Type B pancreatic cell (in vitro differentiated cells): Measurements from ENCODE around the gene TMCC1. TPM values are rescaled to one million over a fixed set of nuclear protein-coding genes. Genes with fewer than 3 reads are reported as not detected.

Source experiments
- DNase-seq: peaks from one replicate; pipeline ENCODE4 v3.0.0; 2021; ENCODE audit warnings: mixed read lengths; ENCODE audit not compliant: unreplicated experiment; ENCODE audit errors: extremely low spot score
- H3K27ac Mint-ChIP-seq: 2 replicates; pipeline ENCODE4 v1.8.0; 2021; ENCODE audit warnings: mild to moderate bottlenecking, mixed read lengths
- H3K27me3 Mint-ChIP-seq: 2 replicates; pipeline ENCODE4 v1.8.0; 2021; ENCODE audit warnings: mixed read lengths
- H3K36me3 Mint-ChIP-seq: 2 replicates; pipeline ENCODE4 v1.8.0; 2021; ENCODE audit warnings: mixed read lengths
- H3K4me1 Mint-ChIP-seq: one replicate; pipeline ENCODE4 v1.8.0; 2021; ENCODE audit warnings: mixed read lengths; ENCODE audit not compliant: unreplicated experiment
- H3K4me3 Mint-ChIP-seq: 2 replicates; pipeline ENCODE4 v1.8.0; 2021; ENCODE audit warnings: mild to moderate bottlenecking, mixed read lengths
- H3K9me3 Mint-ChIP-seq: 2 replicates; pipeline ENCODE4 v1.8.0; 2021; ENCODE audit warnings: mixed read lengths
- total RNA-seq: library from RNA; stranded (reverse); gene quantifications from 2 replicates; pipeline ENCODE4 v1.2.1, GENCODE V29; 2021; ENCODE audit warnings: low replicate concordance
- TF ChIP-seq, protein P1 (sequence below): fragments of 200-600 bp; sonication (generic); conservative IDR thresholded peaks from 2 replicates; pipeline ENCODE4 v1.5.0; 2021; ENCODE audit warnings: antibody characterized with exemption, mild to moderate bottlenecking

The TMCC1 gene
- total RNA-seq, 1 donor from 2014 or later, result 46.9 TPM

DNA sequence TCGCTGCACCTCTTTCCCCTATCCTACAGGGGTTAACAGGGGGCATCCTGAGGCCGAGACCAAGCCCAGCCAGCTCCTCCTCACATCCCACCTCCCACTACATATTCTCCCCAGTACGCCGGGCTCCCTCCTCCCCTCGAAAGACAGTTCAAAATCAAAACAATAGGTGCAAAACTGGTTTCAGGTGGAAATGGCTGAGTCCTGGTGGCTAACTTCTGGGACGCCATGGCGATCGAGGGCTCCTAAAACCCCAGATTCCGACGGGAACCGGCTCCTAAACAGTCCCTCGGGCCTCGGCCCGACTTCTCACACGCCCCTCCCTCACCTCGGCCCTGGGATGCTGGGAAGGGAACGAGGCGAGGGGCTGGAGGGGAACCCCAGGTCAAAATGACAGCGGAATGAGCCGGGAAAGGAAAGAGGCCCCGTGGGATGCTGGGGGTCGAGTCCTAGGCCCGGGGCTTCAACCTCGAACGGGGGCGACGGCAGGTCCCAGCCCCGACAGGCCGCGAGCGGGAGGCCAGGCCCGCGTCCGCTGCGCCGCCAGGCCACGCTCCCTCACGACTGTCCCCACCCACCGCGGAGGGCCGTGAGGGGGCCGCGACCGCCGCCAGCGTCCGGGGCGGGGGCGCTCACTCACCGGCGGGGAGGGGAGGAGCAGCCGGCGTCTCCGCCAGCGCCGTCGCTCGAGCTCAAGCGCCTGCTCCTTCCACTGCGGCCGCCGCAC lies 492 bp downstream of the TMCC1 start:
- H3K27ac Mint-ChIP-seq, result peak overlapping the region; percentile 97
- H3K9me3 Mint-ChIP-seq, result no peaks in the 10 kb centered on the region
- TF ChIP-seq, protein P1, sequence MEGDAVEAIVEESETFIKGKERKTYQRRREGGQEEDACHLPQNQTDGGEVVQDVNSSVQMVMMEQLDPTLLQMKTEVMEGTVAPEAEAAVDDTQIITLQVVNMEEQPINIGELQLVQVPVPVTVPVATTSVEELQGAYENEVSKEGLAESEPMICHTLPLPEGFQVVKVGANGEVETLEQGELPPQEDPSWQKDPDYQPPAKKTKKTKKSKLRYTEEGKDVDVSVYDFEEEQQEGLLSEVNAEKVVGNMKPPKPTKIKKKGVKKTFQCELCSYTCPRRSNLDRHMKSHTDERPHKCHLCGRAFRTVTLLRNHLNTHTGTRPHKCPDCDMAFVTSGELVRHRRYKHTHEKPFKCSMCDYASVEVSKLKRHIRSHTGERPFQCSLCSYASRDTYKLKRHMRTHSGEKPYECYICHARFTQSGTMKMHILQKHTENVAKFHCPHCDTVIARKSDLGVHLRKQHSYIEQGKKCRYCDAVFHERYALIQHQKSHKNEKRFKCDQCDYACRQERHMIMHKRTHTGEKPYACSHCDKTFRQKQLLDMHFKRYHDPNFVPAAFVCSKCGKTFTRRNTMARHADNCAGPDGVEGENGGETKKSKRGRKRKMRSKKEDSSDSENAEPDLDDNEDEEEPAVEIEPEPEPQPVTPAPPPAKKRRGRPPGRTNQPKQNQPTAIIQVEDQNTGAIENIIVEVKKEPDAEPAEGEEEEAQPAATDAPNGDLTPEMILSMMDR, result peak; percentile 24
- peak overlapping the region; percentile 97 for H3K4me3 Mint-ChIP-seq
- no peaks in the 10 kb centered on the region for H3K27me3 Mint-ChIP-seq
- DNase-seq, result peak; percentile 81
- peaks cover 43% of the 10 kb centered on the region for H3K4me1 Mint-ChIP-seq
- peaks cover 8% of the 10 kb centered on the region for H3K36me3 Mint-ChIP-seq

DNA sequence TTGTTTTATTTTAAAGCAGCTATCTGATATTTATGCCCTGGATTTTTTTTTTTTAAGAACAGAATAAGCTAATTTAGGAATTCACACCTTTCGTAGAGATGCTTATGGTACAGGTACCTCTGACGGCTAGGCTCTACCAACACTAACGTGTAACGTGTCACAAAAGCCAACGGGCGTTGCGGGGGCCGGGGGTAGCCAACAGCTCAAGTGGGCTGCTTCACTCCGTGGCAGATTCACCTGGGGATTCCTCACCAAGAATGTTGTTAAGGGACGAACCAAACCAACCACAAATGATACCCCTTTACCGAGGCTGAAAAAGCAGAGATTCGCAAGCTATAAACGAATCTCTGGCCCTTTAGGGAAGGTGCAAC lies 1.0 kb downstream of the TMCC1 start:
- DNase-seq, result no peak
- peak overlapping the region; percentile 97 for H3K27ac Mint-ChIP-seq
- H3K36me3 Mint-ChIP-seq, result peaks cover 8% of the 10 kb centered on the region

DNA sequence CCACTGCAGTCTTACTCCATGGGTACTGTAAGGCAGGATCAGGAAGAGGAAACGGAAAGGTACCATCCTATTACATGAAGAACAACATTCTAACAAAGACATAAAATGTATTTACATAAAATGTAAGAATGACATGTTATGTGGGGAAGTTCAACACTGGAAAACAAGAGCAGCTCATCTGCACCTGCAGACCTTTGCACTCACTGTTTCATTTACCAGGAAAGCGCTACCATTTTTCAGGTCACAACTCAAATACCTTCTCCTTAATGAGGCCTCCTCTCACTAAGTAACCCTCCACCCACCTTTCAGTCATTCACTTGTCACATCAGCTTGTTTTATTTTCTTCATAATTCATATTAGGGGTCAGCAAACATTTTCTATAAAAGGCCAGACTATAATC lies 2.6 kb downstream of the TMCC1 start:
- H3K27ac Mint-ChIP-seq, result peak overlapping the region; percentile 50
- H3K9me3 Mint-ChIP-seq, result no peaks in the 10 kb centered on the region
- peaks cover 47% of the 10 kb centered on the region for H3K4me1 Mint-ChIP-seq
- TF ChIP-seq, protein P1, result no peak
- peaks cover 4% of the 10 kb centered on the region for H3K36me3 Mint-ChIP-seq
- no peak for DNase-seq
- peak overlapping the region; percentile 97 for H3K4me3 Mint-ChIP-seq
- no peaks in the 10 kb centered on the region for H3K27me3 Mint-ChIP-seq

More for the DNA sequence above, 1.0 kb downstream of the TMCC1 start:
- Mint-ChIP-seq H3K27me3 (no peaks in the 10 kb centered on the region), H3K9me3 (no peaks in the 10 kb centered on the region), H3K4me1 (peaks cover 47% of the 10 kb centered on the region), H3K4me3 (peak overlapping the region; percentile 97)
- TF ChIP-seq, protein P1, result no peak

DNA sequence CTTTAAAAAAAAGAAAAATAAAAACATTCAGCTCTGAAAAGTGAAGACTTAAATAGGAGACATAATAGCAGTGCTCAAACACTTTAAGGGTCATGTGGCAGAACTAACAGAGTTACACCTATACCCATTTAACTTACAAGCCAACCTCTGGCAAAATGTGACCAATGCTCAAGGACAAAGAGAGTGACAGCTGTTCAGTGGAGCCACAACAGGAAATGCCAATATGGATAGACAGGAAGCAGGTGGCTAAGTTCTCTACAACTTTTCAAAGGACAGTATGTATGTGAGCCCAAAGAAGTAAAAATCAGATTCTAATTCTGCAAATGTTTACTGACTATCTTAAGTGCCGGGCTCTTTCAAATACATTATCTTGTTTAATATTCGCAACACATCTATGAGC lies 3.4 kb downstream of the TMCC1 start:
- Mint-ChIP-seq H3K9me3 (no peaks in the 10 kb centered on the region), H3K36me3 (peaks cover 4% of the 10 kb centered on the region), H3K27me3 (no peaks in the 10 kb centered on the region), H3K4me3 (peak overlapping the region; percentile 24), H3K4me1 (peaks cover 47% of the 10 kb centered on the region), H3K27ac (peak overlapping the region; percentile 50)
- TF ChIP-seq, protein P1, result no peak
- no peak for DNase-seq

DNA sequence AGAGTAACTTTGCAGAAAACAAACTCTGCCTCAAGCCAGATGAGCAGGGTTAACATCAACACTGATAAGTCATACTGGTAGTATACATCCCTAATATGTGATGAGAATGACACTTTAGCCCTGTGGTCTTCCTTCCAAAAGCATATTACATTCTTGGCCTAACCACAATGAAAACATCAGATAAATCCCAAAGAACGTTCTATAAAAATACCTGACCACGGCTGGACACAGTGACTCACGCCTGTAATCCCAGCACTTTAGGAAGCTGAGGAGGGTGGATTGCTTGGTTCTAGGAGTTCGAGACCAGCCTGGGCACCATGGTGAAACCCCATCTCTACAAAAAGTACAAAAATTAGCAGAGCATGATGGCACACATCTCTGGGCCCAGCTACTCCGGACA lies 4.7 kb downstream of the TMCC1 start:
- peaks cover 43% of the 10 kb centered on the region for H3K4me1 Mint-ChIP-seq
- H3K9me3 Mint-ChIP-seq, result no peaks in the 10 kb centered on the region
- TF ChIP-seq, protein P1, result no peak
- no peak overlapping the region for H3K27ac Mint-ChIP-seq
- peaks cover 8% of the 10 kb centered on the region for H3K36me3 Mint-ChIP-seq
- H3K27me3 Mint-ChIP-seq, result no peaks in the 10 kb centered on the region
- DNase-seq, result no peak
- no peak overlapping the region for H3K4me3 Mint-ChIP-seq
